Occipital lobe (tissue), 2 donors: ENCODE measurements around the gene ADARB2. TPM values are rescaled to one million over a fixed set of nuclear protein-coding genes. Genes with fewer than 3 reads are reported as not detected.

Source experiments
- DNase-seq: peaks from one replicate; lab custom pipeline; 2025; lab: John Stamatoyannopoulos, UW
- total RNA-seq: library from RNA; depleted of rRNA; stranded (reverse); fragments of >200 nt; gene quantifications from one replicate; pipeline ENCODE4 v1.2.3, GENCODE V29; 2014

Gene ADARB2
- total RNA-seq, 1 donor from 2014 or later = 4.8 TPM

DNA sequence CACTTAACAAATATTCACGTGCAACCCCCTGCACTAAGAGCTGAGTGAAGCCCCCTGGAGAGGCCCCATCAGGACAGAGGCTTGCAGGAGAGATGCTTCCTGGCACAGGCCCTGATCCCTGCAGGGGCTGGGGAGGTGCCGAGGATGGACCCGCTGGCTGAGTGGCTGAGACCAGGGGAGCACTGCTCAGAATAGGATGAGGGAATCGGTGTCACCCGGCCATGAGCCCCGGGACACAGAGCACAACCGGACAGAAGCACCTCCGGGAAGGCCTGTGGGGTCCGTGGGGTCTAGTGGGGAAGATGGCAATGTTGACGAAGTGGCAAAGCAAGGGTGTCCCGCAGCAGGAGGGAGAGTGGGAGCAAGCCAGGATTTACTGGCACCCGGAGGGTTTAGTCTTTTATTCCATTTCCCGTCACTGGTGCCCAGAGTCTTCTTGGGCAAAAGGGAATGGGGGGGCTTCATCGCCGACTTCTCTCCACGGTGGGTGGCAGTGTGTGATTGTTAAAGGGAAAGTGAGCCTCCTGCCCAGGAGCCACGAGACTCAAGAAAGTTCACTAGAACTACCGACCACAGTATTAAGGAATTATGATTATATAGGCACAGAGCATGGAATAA lies 140.7 kb downstream of the ADARB2 start:
- DNase-seq = no peak

DNA sequence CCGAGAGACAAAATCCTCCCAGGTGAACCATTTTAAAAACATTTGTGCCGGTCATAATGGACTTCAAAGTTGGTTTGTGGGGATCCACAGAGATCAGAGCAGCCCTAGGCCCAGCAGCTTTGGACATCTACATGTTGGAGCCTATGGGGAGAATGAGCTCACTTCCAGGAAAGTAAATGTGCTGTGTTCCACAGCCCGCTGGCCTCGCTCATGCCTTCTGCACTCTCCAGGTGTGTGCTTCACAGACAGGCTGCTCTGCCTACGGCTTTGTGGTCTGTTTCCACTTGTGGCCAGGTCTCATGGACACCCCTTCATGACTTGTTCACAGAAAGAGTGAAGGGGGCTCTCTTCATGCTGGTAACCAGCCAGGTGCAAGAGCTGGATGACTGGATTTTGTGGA lies 141.6 kb downstream of the ADARB2 start:
- no peak for DNase-seq

DNA sequence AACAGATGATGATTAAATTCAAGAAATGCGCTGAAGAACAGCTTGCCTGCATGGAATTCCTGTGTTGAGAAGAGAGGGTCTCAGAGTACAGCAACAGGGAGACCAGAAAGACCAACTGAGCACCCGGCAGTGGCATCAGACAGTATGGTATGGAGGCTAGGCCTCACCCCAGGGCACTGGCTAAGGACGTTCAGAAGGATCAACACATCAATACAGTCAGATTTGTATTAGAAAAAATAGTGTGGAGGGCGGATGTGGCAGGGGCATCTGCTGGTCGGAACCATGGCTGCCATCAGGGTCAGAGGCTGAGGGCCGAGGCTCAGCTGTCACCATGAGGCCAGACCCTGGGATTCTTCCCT lies 142.1 kb downstream of the ADARB2 start:
- DNase-seq = no peak

DNA sequence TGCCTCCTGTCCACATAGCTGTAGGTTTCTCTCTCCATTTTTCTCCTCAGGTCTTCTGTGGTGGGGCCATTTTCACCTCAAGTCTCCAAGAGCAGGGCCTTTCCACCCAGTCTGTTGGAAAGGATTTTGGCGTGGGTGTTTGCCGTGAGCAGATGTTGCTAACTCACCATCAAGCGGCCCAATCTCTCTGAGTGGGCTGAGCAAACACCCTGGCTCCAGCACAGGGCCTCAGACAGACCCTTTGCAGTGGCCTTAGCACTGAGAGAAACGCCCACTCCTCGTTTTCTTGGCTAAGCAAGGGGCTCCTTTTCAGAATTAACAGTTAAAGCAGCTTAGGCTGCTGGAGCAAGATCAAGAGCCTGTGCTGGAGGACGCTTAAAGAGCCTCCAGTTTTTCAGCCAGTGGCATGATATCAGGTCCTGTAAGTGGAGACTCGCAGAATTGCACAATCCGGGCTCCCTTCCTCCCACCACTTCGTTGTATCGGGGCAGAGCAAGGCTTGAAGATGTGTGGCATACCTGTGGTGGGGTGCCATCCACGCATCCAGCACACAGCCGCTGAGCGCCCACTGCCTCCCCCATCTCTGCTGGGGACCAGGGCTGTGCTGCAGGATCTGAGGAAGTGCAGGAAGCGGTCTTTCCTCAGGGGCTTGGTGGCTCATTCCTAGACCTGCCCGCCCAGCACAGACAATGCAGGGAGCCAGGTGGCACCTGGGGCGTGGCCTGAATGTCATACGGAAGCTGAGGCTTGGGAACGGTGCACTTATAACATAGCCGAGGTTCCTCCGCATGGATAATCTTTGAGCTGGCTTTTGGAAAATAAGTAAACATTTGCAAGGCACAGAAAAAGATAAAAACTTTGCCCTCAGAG lies 142.7 kb downstream of the ADARB2 start:
- DNase-seq = no peak

DNA sequence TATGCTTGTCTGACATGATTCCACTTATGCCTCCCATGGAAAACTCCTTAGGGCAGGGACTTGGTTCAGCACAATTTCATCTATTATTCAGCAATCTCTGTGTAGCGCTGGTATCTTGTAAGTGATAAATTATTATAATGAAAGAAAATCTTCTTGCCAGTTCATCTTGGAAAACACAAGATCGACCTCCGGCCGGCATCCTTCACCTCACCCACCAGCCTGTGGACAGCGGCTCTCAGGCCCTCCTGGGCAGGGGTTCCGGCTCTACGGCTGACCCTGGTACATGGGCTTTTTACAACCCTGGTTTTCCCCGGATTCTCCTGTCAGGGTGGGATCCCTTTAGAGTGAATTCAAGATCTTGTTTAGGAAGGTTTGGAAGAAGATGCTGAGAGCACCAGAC lies 145.6 kb downstream of the ADARB2 start:
- DNase-seq = no peak

DNA sequence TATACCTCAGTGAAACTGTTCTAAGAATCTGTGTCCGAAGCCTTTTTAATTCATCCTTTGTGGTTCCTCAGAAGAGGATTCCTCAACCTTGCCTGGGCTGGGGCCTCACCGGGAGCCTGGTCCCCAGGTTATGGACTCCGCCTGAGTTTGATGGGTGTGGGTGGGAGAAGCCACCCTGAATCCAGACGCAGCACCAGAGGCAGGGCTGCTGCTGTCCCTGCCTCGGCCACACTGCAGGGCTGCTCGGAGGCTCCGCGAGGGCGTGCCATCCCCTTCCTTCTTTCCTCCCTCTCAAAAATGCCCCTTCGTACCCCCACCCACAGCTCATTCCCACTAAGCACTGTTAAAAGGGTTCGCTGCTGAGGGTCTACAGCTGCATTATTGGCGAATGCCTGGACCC lies 146.3 kb downstream of the ADARB2 start:
- DNase-seq = no peak

DNA sequence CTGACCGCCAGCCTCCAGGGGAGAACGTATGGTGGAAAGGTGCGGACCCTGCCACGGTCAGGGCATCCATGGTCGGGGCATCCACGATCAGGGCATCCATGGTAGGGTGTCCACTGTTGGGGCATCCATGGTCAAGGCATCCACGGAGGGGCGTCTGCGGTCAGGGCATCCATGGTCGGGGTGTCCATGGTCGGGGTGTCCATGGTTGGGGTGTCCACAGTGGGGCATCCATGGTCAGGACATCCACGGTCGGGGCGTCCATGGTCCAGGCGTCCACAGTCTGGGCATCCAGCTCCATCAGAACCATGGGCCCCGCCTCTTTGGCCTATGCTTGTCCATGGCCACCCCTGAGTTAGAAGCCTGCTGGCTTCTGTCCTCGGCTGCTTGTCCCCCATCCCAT lies 148.1 kb downstream of the ADARB2 start:
- DNase-seq = no peak

DNA sequence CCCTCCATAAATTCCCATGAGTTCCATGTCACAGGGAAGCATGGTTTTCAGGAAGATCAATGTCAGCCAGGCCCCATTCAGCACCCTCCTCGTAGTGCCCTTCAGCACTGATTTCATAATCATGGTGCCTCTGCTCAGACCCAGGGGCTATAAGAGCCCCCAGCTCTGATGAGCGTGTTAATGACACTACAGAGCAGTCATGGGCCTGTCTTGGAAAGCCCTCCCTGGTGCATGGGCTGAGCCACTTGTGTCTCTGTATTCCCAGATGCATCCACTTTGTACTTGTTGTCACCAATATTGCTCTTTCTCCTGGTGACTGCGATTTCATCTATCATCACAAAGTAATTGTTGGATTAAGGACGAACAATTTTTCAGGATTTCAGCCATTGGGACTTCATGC lies 154.6 kb downstream of the ADARB2 start:
- no peak for DNase-seq

DNA sequence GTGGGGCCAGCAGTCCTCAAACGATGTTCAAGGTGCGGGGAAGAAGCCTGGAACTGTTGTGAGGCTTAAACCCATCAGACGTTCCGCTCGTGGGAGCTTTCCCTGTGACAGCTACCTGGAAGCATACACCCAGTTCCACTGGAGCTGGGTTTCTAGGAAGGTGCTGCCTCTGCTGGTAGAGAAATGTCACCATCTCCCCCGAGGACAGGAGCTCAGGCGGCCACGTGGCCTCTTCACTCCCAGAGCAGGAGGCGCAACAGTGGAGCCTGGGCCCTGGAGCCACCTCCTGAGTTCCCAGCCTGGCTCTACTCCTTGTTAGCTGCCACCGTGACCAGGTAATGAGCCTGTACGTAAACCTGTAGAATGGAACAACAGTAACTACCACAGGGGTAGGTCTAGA lies 156.1 kb downstream of the ADARB2 start:
- DNase-seq = no peak

DNA sequence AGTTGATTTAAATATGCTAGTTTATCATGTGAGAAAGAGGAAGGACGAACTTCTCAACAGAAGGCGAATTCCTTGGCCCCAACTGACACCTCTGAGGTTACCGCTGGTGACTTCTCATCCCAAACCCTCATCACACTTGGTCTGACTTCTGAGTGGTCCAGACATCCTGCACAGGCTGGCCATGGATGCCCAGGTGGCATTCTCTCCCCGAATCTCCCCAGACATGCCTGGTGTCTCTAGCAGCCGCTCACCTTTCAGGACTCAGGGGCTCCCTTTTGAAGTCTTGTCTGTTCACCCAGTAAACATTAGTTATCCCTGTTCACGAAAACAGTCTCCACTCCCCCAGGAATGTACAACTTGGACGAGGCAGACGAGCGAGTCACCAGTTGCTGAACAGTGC lies 157.7 kb downstream of the ADARB2 start:
- DNase-seq = no peak

DNA sequence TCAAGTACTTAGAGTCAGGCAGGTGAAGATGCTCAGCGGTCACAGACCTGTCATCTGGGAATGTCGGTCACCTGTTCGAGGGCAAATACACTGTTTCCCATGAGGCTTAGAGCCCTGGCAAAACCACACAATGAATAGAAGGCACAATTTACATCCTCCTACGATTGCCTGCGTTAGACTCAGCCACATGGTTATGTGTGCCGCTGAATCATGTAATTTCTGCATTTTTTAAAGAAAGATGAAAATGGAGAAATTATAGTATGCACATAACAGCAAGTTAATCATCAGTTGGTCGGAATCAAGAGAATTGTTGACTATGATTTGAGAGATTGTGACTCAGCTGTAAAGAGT lies 158.2 kb downstream of the ADARB2 start:
- no peak for DNase-seq

DNA sequence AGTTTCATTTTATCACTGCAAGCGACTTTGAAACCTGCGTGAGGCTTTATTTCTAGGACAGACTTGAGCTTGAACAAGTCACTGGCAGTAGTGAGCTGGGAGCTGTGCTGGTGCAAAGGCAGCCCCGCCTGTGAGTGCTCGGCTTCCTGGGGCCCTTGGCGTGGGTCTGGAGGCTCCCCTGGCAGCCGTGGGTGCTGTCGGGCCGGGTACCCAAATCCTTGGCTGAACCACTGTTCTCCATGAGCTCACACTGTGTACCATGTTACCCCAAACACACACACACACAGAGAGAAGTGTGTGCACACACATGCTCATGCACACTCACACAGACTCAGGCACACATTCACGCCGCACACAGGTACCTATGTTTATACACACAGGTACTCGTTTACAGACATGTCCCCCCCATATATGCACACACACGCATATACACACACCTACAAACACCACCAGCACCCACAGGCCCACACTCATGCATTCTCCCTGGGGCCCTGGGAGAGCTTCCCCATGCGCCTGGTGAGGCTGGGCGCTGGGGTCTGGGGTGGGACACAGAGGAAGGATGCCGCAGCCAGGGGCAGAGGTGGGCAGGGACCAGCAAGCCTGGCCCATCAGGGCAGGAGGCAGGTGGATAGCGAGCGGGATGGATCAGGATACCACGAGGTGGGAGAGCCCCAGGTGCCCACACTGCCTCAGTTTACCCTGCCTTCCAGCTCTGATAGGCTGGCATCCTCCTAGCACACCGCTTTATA lies 158.8 kb downstream of the ADARB2 start:
- no peak for DNase-seq

DNA sequence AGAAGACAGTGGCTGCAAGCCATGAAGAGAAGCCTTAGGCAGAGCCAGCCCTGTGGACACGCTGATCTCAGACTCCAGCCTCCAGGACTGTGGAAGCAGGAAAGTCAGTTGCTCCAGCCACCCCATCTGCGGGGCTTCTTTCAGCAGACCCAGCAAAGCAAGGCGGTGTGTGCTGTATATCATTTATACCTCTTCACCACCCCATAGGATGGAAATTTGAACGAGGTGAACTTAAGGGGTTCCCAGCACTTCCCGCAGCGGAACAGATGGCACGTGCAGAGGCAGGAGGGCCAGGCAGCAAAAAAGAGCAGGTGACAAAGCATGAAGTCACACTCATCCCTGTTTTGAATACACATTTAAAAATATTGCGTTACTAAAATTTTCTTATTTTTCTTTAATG lies 159.4 kb downstream of the ADARB2 start:
- DNase-seq = no peak

DNA sequence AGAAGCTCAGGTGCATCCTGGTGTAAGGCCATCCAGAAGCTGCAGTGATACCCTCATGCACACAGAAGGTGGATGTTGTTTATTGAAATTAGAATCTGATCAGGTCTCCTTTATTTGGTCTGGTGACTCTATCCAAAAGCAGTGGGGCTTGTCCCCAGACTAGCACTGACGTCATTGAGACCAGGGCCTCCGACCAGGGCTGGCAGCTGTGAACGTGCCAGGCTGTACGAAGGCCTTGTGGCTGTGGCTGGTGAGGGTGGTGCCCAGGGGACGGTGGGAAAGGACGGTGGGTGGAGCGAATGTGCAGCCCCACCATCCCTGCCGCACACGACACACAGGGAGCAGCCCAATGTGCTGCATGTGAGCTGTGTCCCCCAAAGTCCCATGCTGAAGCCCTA lies 160.0 kb downstream of the ADARB2 start:
- no peak for DNase-seq

DNA sequence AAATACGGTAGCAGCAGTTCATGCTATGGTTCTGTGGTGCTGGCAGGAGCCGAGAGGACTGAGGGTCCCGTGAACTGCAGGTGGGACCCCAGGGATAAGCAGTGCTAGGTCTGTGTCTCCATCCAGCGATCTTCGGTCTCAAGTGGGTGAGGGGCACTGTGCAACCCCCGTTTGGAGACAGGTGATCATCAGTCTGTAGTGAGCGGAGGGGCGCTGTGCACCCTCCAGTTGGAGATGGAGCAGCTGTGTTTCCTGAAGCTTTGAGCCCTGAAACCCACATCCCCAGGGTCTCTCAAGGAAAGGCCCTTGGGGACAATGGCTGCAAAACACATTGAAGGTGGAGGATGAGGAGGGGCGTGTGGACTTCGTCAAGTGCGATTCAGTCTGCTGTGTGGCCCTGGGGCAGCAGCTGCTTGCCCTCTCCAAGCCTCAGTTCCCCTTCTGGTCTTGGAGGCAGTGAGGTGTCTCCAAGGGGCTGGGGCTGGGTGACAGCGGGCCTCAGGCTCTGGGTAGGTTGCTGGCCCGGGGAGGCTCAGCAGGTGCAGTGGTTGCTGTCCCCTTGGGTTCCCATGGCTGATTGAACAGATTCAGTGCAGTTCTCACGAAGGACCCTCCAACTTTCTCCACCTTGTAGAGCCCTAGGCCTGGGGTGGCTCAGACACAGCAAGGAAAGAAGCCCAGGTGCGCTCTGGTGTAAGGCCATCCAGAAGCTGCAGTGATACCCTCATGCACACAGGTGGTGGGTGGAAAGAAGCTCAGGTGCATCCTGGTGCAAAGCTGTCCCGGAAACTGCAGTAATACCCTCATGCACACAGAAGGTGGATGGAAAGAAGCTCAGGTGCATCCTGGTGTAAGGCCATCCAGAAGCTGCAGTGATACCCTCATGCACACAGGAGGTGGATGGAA lies 160.6 kb downstream of the ADARB2 start:
- no peak for DNase-seq

DNA sequence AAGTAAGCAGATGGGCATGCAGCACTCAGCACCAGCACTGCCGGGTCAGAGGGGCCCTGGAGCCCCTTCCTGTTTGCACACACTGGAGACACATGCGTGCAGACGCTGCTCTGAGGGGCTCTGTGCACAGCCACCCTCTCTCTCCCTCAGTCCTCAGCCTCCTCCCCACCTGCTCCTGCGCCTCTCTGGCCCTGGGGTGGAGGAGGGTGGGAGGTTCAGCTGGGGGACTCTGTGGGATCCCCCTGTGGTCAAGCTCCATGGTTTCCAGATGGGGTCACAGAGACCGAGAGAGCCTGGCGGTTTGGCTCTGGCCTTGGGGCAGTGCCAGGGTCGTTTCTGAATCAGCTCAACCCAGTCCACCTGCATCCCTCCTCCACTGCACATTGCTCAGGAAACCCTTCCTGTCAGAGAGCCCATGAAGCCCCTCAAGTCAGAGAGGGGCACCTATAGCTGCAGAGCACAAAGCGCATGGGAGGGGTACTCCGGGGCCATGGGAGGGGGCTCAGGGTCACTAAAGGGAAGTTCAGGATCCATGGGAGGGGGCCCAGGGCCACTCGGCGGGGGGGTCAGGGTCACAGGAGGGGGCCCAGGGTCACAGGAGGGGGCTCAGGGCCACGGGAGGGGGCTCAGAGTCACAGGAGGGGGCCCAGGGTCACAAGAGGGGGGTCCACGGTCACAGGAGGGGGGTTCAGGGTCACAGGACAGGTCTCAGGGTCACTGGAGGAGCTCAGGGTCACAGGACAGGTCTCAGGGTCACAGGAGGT lies 161.7 kb downstream of the ADARB2 start:
- no peak for DNase-seq

DNA sequence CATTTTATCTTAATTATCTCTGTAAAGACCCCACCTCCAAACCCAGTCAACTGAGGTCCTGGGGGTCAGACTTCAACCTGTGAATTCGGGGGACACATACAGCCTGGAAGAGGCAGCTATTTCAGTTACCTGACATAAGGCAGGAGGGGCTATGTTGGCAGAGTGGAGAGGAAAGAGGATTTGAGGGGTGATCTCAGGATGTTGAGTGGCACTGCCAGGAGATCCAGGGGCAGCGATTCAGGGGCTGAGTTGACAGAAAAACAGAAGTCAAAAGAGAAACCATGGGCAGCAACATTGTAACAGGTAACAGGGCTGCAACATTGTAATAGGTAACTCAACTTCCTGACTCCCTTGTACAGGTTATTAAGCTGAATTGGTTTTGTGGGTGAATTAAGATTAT lies 162.6 kb downstream of the ADARB2 start:
- no peak for DNase-seq

DNA sequence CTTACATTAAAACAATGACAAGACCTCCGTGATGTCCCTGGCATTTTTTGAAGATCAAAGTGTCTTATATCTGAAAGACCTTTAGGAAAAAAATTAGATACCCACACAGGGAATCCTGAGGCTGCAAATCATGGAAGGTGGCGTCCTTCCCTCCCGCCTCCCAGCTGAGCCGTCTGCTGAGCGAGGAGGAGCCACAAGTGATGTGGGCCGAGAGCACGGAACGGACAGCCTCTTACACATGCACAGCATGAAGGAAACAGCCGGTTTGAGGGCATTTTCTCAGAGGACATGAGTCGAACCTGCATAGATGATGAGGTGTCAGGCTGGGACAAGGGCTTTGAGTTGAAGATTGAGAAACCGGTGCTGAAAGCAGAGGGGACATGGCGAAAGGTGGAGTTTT lies 163.3 kb downstream of the ADARB2 start:
- no peak for DNase-seq

DNA sequence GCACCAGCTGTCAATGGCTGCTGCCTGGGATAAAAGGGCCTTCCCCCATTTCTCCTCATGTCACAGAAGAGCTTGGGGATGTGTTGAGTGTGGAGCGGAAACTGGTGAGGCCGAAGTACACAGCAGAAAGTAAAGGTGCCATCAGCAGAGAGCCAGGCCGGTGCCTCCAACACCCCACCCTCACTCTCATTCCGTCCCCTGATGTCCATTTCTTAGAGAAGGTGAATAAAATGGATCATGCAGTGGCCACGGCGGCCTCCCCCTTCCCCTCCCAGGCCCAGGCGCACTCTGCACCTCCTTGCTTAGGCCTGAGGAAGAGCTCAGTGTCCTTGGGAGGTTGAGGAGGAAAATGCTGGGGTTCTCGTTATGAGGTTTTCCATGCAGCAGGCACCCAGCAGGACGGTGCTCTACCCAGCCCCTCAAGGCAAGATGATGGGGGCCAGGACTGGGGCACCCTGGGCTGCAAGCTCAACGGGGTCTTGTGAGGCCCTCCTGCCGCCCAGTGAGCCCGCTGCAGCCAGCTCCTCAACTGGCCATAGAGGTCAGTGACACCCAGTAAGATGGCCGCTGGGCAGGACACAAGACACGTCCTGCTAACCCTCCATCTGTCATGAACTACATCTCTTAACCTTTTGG lies 163.9 kb downstream of the ADARB2 start:
- no peak for DNase-seq
